Choroid plexus epithelial cell (primary cell): ENCODE measurements around the gene C4orf50.
A peak's percentile ranks its signal among the peaks of the same experiment; 100 is the strongest.

ENCODE experiments used
- DNase-seq: peaks from one replicate; pipeline ENCODE4 v3.0.0-alpha.2; 2010; ENCODE audit warnings: low read depth
- H3K4me3 ChIP-seq: 2 replicates; pipeline ENCODE4 v1.5.1; 2011; ENCODE audit warnings: low read depth, mild to moderate bottlenecking, control low read depth, low read length, moderate library complexity
- TF ChIP-seq, protein P1 (sequence below): conservative IDR thresholded peaks from 2 replicates; pipeline ENCODE4 v1.5.1; 2011; ENCODE audit warnings: low read depth, mild to moderate bottlenecking, control low read depth, inconsistent platforms, low read length, moderate library complexity

Gene C4orf50

GRCh38 chr4:5989236-5990225, 28.7 kb downstream of the C4orf50 start:
- TF ChIP-seq, protein P1, sequence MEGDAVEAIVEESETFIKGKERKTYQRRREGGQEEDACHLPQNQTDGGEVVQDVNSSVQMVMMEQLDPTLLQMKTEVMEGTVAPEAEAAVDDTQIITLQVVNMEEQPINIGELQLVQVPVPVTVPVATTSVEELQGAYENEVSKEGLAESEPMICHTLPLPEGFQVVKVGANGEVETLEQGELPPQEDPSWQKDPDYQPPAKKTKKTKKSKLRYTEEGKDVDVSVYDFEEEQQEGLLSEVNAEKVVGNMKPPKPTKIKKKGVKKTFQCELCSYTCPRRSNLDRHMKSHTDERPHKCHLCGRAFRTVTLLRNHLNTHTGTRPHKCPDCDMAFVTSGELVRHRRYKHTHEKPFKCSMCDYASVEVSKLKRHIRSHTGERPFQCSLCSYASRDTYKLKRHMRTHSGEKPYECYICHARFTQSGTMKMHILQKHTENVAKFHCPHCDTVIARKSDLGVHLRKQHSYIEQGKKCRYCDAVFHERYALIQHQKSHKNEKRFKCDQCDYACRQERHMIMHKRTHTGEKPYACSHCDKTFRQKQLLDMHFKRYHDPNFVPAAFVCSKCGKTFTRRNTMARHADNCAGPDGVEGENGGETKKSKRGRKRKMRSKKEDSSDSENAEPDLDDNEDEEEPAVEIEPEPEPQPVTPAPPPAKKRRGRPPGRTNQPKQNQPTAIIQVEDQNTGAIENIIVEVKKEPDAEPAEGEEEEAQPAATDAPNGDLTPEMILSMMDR = no peak
- no peak overlapping the region for H3K4me3 ChIP-seq
- no peak for DNase-seq

DNA sequence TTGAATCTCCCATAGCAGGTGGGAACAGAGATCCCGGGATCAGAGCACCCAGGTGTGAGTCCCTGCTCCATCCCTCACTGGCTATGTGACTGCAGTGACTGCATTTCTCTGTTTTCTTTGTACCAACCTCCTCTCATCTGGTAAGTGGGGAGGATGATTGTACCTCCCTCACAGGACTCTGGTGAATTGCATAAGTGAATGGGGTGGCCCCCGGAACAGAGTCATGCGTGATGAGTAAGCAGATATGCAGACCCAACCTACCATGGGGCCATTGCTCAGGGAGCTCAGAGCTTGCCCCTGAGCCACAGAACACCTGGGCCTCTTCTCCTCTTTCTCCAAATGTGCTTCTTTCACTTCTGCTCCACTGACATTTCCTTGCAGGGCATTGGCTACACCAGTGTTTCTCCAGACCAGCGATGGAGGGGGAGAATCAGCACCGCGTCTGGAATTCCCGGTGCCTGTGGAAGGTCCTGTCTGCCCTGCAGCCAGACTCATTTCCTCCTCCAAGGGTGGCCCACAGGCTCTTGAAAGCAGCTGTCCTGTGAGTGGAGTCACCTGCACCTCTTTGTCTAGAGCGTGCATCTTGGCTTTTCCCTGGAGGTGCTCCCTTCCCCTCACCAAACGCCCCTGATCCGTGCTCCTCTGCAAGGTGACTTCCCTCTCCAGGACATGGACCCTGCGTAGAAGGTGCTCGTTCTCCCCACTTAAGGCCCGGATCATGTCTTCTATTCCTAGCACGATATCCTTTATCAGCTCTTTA, 30.0 kb downstream of the C4orf50 start:
- no peak overlapping the region for H3K4me3 ChIP-seq
- DNase-seq = no peak
- TF ChIP-seq, protein P1 = no peak

DNA sequence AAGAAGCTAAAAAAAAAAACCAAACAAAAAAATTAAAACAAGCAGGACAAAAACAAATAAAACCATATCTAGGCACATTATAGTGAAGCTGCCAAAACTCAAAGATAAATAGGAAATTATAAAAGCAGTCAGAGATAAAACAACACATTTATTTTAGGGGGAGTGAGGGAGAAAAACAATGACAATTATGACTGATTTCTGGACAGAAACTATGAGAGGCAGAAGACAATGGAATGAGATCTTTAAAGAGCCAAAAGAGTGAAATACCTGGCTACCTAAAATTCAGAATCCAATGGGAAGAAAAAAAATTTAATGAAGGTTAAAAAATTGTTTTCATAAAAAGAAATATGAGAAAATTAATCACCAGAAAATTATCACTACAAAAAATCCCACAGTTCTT, 33.4 kb downstream of the C4orf50 start:
- DNase-seq = no peak
- H3K4me3 ChIP-seq = no peak overlapping the region
- TF ChIP-seq, protein P1 = no peak

DNA sequence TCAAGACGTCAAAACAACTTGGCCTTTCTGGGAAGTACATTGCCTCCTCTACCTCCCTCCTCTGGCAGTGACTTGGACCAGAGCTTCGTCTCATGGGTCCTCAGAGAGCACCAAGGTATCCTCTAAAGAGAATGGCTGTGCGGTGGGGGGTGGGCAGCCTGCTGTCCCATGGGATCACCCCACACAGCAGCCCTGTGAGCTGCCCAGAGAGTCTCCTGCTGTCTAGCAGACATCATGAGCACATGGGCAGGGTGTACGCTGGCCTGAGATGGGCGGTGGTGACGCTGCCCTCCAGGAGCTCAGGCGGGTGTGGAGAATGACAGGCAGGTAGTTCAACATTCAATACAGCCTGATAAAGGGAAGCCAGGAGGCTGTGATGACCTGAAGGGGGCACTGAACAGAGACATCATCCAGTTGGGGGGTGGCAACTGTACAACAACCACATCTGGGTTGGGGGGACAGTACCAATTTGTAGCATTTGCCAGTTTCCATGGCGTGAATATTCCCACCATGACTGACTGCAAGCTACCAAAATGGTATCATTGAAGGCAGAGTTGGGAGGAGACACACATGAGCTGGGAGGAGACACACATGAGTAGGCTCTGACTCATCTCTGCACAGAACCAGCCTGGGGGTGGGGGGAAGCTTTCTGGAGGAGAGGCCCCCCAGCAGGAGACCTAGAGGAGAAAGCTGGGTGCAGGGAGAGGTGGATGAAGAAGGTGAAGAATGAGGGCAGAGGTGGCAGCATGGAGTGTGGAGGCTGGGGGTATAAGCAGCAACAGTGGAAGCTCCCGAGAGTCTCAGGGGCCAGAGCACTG, 35.9 kb downstream of the C4orf50 start:
- no peak overlapping the region for H3K4me3 ChIP-seq
- no peak for DNase-seq
- TF ChIP-seq, protein P1 = no peak

- TF ChIP-seq, protein P1 = no peak
- H3K4me3 ChIP-seq = no peak overlapping the region
- DNase-seq = no peak
Measured at GRCh38 chr4:5980436-5981155, 37.6 kb downstream of the C4orf50 start.

DNA sequence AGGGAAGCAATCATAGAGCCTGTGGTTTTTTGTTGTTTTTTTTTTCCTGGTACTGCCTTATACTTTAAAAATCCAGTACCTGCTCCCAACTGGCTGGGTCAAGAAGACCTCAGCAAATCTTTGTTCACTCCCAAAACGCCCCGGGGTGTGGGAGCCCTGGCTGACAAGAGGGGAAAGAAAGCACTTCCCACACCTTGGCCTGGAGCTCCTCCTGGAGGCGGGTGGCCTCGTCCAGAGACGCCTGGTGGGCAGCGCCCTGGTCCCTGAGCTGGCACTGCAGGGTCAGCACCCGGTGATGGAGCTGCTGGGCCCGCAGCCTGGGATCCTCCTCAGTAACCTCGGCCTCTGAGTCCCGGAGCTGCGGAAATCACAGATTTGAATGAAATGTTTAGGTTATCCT, 38.2 kb downstream of the C4orf50 start:
- no peak for DNase-seq
- H3K4me3 ChIP-seq = no peak overlapping the region
- TF ChIP-seq, protein P1 = peak; percentile 29
